Endothelial cell of umbilical vein (primary cell): ENCODE results near the gene KMT2C. TPM values are rescaled to one million over a fixed set of nuclear protein-coding genes. Genes with fewer than 3 reads are reported as not detected.

ENCODE experiments used
- BruUV-seq: library from RNA; stranded (reverse); fragments of 400-500 nt; replicated peaks from 2 replicates; lab custom pipeline; 2021; lab: Mats Ljungman, UMichigan
- CTCF ChIA-PET: fragments of 300-600, 350-600 bp; sonication (Branson Sonifier 250); formaldehyde crosslinking; loops from one replicate; lab custom pipeline; 2021; ENCODE audit warnings: antibody characterized with exemption, inconsistent platforms; lab: Charles Lee
- POLR2A ChIA-PET: fragments of 300-600, 350-600 bp; sonication (Branson Sonifier 250); formaldehyde crosslinking; loops from one replicate; lab custom pipeline; 2021; ENCODE audit warnings: antibody characterized with exemption, inconsistent platforms; lab: Charles Lee
- DNase-seq: peaks from one replicate; pipeline ENCODE4 v3.0.0-alpha.2; 2011; ENCODE audit warnings: low read depth, low spot score
- FAIRE-seq: peaks from 2 replicates; lab custom pipeline; 2011; peaks lifted over from hg19 to GRCh38; lab: Jason Lieb, UNC
- H2AFZ ChIP-seq: 2 replicates; pipeline ENCODE4 v1.6.0; 2012; ENCODE audit warnings: low read depth, low read length, control low read depth, inconsistent platforms
- H3K27ac ChIP-seq: 2 replicates; pipeline ENCODE4 v1.5.1; 2011; ENCODE audit warnings: low read depth, mild to moderate bottlenecking, control low read depth, low read length, moderate library complexity; ENCODE audit not compliant: insufficient read depth
- H3K27me3 ChIP-seq, 2 experiments: 2 replicates each; pipeline versions ENCODE4 v1.6.0 to v1.6.1; 2011; ENCODE audit warnings: low read length in 2 of 2, mixed read lengths in 1 of 2; ENCODE audit not compliant: control insufficient read depth in 2 of 2, insufficient read depth in 2 of 2
- H3K36me3 ChIP-seq, 2 experiments: 2 replicates in 1 of 2; 3 replicates in 1 of 2; pipeline ENCODE4 v1.5.1; 2011; ENCODE audit warnings: low read length in 2 of 2, mild to moderate bottlenecking in 1 of 2, moderate library complexity in 1 of 2; ENCODE audit not compliant: control insufficient read depth in 2 of 2, insufficient read depth in 2 of 2; ENCODE audit errors: extremely low read depth in 1 of 2
- H3K4me1 ChIP-seq: 3 replicates; pipeline ENCODE4 v1.5.1; 2011; ENCODE audit warnings: mild to moderate bottlenecking, low read length; ENCODE audit not compliant: control insufficient read depth, insufficient read depth; ENCODE audit errors: extremely low read depth
- H3K4me2 ChIP-seq: 2 replicates; pipeline ENCODE4 v1.6.1; 2011; ENCODE audit warnings: low read length, control low read depth, mixed read lengths; ENCODE audit not compliant: insufficient read depth
- H3K4me3 ChIP-seq, 3 experiments: fragments of 200-600 bp in 1 of 3; sonication (generic), shearing (Covaris generic) in 1 of 3; replicated peaks in 1 of 3; 2 replicates each; pipeline ENCODE4 v1.5.1; 2011 to 2016; ENCODE audit warnings: control low read depth in 3 of 3, low read length in 3 of 3, mild to moderate bottlenecking in 2 of 3, inconsistent platforms in 1 of 3, low read depth in 1 of 3, moderate library complexity in 1 of 3; ENCODE audit not compliant: insufficient read depth in 1 of 3
- H3K79me2 ChIP-seq: 2 replicates; pipeline ENCODE4 v1.6.0; 2012; ENCODE audit warnings: low read length, inconsistent platforms; ENCODE audit not compliant: control insufficient read depth, insufficient read depth
- H3K9ac ChIP-seq: replicated peaks from 2 replicates; pipeline ENCODE3; 2011; ENCODE audit warnings: low read length, control low read depth; ENCODE audit not compliant: insufficient read depth; ENCODE audit errors: extremely low read depth
- H3K9me1 ChIP-seq: replicated peaks from 3 replicates; pipeline ENCODE4 v1.6.0; 2011; ENCODE audit warnings: mild to moderate bottlenecking, low read length; ENCODE audit not compliant: control insufficient read depth, insufficient read depth; ENCODE audit errors: extremely low read depth
- H3K9me3 ChIP-seq: replicated peaks from 2 replicates; pipeline ENCODE4 v1.5.1; 2012; ENCODE audit warnings: low read length, inconsistent platforms; ENCODE audit not compliant: control insufficient read depth, insufficient read depth
- H4K20me1 ChIP-seq: replicated peaks from 2 replicates; pipeline ENCODE3; 2011; ENCODE audit warnings: mild to moderate bottlenecking, low read length; ENCODE audit not compliant: control insufficient read depth, insufficient read depth; ENCODE audit errors: extremely low read depth
- EZH2 ChIP-seq: IDR thresholded peaks from 2 replicates; pipeline ENCODE4 v1.6.1; 2012; ENCODE audit warnings: borderline replicate concordance, low read depth, mild to moderate bottlenecking, moderate library complexity, low read length, inconsistent platforms; ENCODE audit not compliant: severe bottlenecking
- FOS ChIP-seq: IDR thresholded peaks from 2 replicates; pipeline ENCODE4 v1.6.1; 2011; ENCODE audit warnings: mild to moderate bottlenecking, low read length, moderate library complexity, borderline replicate concordance; ENCODE audit not compliant: insufficient read depth
- GATA2 ChIP-seq: IDR thresholded peaks from 2 replicates; pipeline ENCODE4 v1.7.0; 2011; ENCODE audit warnings: low read depth, mild to moderate bottlenecking, moderate library complexity, mixed read lengths, low read length; ENCODE audit not compliant: insufficient read length, insufficient read depth
- JUN ChIP-seq: IDR thresholded peaks from 2 replicates; pipeline ENCODE4 v1.6.1; 2011; ENCODE audit warnings: borderline replicate concordance, low read depth; ENCODE audit not compliant: insufficient read length, insufficient read depth
- MYC ChIP-seq: IDR thresholded peaks from one replicate; pipeline ENCODE4 v1.6.1; 2011; ENCODE audit warnings: mild to moderate bottlenecking, low read depth, low read length
- POLR2A ChIP-seq: IDR thresholded peaks from 2 replicates; pipeline ENCODE4 v1.6.1; 2012; ENCODE audit warnings: low read depth, mild to moderate bottlenecking, control low read depth, low read length
- POLR2AphosphoS5 ChIP-seq: IDR thresholded peaks from 2 replicates; pipeline ENCODE4 v1.6.1; 2012; ENCODE audit warnings: low read depth, mild to moderate bottlenecking, control low read depth, low read length, moderate library complexity; ENCODE audit not compliant: insufficient read depth
- dilution Hi-C: fragments of 300-500 bp; cut with MboI; formaldehyde crosslinking; loops from one replicate; pipeline ENCODE4 v1.15.0; 2019; ENCODE audit warnings: low sequenced_read_pairs; ENCODE audit not compliant: extremely low pct_ligation_motif_present
- intact Hi-C: fragments of 100-400 bp; cut with micrococcal nuclease; formaldehyde crosslinking; loops from one replicate; pipeline ENCODE4 v1.10.0; 2022
- polyA plus RNA-seq, 4 experiments: library from polyadenylated mRNA; depleted of rRNA in 3 of 4; stranded (reverse) in 3 of 4; unstranded in 1 of 4; fragments of >200 nt; gene quantifications; 2 replicates each; pipeline versions ENCODE4 v1.2.1 to v1.2.3, GENCODE V29; 2011 to 2012; ENCODE audit warnings: missing spikeins in 1 of 4
- total RNA-seq: library from RNA; stranded (reverse); gene quantifications from 2 replicates; pipeline ENCODE4 v1.2.3, GENCODE V29; 2021
- TF ChIP-seq, protein P1 (sequence below): IDR thresholded peaks from 2 replicates; pipeline ENCODE4 v1.6.1; 2011; ENCODE audit not compliant: insufficient read depth, insufficient read length
- TF ChIP-seq, protein P2 (sequence below), 2 donors: IDR thresholded peaks; 1 replicate in 1 of 2; 2 replicates in 1 of 2; pipeline ENCODE4 v1.5.1; 2011; ENCODE audit warnings: low read length in 2 of 2, mild to moderate bottlenecking in 2 of 2, moderate library complexity in 2 of 2, control low read depth in 1 of 2, inconsistent platforms in 1 of 2, low read depth in 1 of 2; ENCODE audit not compliant: insufficient read depth in 1 of 2; ENCODE audit errors: extremely low read depth in 1 of 2

KMT2C gene
- total and polyA plus RNA-seq, 2 donors (not counting 3 experiments of a cell fraction or from before 2014, with no cell fraction given): 8.0 to 53.7 TPM

DNA sequence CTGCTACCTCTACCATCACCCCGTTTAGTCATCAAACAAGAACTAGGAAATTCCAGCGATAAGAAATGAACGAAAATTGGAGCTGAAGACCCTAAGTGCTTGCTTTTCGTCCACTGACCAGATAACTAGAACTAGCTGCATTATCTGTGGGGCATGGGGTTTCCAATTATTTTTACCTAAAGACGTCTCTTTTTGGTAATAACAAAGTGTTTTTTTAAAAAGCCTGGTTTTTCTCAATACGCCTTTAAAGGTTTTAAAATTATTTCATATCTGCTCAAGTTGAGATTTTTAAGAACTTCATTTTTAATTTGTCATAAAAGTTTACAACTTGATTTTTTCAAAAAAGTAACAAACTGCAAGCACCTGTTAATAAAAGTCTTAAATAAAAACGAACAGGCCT, 306.1 kb downstream of the KMT2C start:
- H3K9me3 ChIP-seq: no peaks in the 10 kb centered on the region
- no peak overlapping the region for H3K27ac ChIP-seq
- peaks cover 0 to 22% of the 10 kb centered on the region in 2 experiments for H3K36me3 ChIP-seq
- TF ChIP-seq, protein P1, sequence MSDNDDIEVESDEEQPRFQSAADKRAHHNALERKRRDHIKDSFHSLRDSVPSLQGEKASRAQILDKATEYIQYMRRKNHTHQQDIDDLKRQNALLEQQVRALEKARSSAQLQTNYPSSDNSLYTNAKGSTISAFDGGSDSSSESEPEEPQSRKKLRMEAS: no peak
- no TSS peak for BruUV-seq
- H3K79me2 ChIP-seq: no peaks in the 10 kb centered on the region
- ChIA-PET POLR2A (no interaction called here), CTCF (no interaction called here)
- dilution Hi-C loops (no loop called here), intact Hi-C loops (loop anchor here (5.0 kb wide), 1 partner anchor 102 kb away; the partner anchor contains the start of gene GALNT11)
- H4K20me1 ChIP-seq: no peaks in the 10 kb centered on the region
- H3K4me2 ChIP-seq: no peak overlapping the region
- no peaks in the 10 kb centered on the region for H3K9me1 ChIP-seq
- no peak overlapping the region for H3K9ac ChIP-seq
- DNase-seq (no peak), FAIRE-seq (no peak)
- no peak overlapping the region for H3K4me3 ChIP-seq
- no peak overlapping the region for H2AFZ ChIP-seq
- H3K27me3 ChIP-seq: no peaks in the 10 kb centered on the region
- H3K4me1 ChIP-seq: no peaks in the 10 kb centered on the region

DNA sequence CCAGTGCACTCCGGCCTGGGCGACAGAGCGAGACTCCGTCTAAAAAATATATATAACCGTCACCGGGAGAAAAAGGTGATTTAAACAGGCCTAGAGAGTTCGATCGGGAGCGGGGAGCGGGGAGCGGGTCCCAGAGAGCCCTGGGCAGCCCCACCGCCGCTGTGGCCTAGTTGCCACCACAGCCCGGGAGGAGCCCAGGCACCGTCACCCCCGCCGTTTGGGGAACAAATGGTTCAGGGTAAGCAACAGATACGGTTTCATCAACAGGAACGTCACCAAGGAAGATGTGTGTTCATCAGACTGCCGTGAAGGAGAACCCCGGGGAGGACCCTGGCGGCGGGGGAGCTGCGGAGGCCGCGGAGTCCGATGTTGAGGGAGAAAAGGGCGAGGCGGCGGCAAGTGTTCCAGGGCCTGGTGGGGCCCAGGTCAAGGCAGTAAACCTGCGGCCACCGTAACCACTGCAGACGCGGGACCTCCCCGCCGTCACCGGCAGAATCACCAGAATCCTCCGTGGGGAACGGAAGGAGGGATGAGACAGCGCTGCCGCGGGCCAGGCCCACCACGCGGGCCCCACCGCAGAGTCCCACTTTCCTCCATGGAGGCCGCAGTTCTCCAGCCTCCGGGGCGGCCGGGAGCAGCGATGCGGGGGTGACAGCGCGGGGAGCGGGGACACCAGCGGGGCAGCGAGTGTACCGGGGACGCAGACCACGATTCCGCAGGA, 306.9 kb downstream of the KMT2C start:
- Histone ChIP-seq H2AFZ (no peak overlapping the region), H3K27me3 (no peaks in the 10 kb centered on the region), H3K4me2 (no peak overlapping the region), H3K27ac (no peak overlapping the region), H4K20me1 (no peaks in the 10 kb centered on the region), H3K9me3 (no peaks in the 10 kb centered on the region), H3K79me2 (no peaks in the 10 kb centered on the region), H3K9me1 (no peaks in the 10 kb centered on the region), H3K4me1 (no peaks in the 10 kb centered on the region), H3K4me3 (no peak overlapping the region), H3K9ac (no peak overlapping the region), H3K36me3 (peaks cover 6 to 25% of the 10 kb centered on the region in 2 experiments)
- intact Hi-C loops: no loop called here
- POLR2A ChIA-PET: no interaction called here
- BruUV-seq: no TSS peak
- TF ChIP-seq EZH2 (no peak), FOS (no peak), GATA2 (no peak), MYC (no peak), JUN (no peak), POLR2A (no peak), POLR2AphosphoS5 (no peak)
- TF ChIP-seq, protein P2, sequence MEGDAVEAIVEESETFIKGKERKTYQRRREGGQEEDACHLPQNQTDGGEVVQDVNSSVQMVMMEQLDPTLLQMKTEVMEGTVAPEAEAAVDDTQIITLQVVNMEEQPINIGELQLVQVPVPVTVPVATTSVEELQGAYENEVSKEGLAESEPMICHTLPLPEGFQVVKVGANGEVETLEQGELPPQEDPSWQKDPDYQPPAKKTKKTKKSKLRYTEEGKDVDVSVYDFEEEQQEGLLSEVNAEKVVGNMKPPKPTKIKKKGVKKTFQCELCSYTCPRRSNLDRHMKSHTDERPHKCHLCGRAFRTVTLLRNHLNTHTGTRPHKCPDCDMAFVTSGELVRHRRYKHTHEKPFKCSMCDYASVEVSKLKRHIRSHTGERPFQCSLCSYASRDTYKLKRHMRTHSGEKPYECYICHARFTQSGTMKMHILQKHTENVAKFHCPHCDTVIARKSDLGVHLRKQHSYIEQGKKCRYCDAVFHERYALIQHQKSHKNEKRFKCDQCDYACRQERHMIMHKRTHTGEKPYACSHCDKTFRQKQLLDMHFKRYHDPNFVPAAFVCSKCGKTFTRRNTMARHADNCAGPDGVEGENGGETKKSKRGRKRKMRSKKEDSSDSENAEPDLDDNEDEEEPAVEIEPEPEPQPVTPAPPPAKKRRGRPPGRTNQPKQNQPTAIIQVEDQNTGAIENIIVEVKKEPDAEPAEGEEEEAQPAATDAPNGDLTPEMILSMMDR (IDR thresholded peaks at IDR 0.05; ENCODE audit: extremely low read depth in 1 of 2, insufficient read depth in 1 of 2, low read depth in 1 of 2, low read length in 2 of 2): no peak
- TF ChIP-seq, protein P1: no peak
- no peak for DNase-seq
- CTCF ChIA-PET: no interaction called here
- no peak for FAIRE-seq
- dilution Hi-C loops: no loop called here
